Measurements from ENCODE around the gene TMED6.

Gene TMED6

GRCh38 chr16:69368866-69369265, 17.3 kb upstream of the TMED6 start:
- no peaks in the 10 kb centered on the region for H4K20me1 ChIP-seq (ENCODE audit: low read depth, low read length)
- no peaks in the 10 kb centered on the region for H3K79me2 ChIP-seq (ENCODE audit: insufficient read depth, low read length)
- H3F3A ChIP-seq (ENCODE audit: insufficient read depth), result 0 out of 2 replicates have a peak, but pooled peaks cover 6% of the 10 kb centered on the region
- no peak for TF ChIP-seq EZH2phosphoT487 (conservative IDR thresholded peaks at IDR 0.05; ENCODE audit: low read length)
- TF ChIP-seq CTCF (IDR thresholded peaks at IDR 0.05; ENCODE audit: insufficient read depth, low read length, poor library complexity, severe bottlenecking), result no peak
- H3K27me3 ChIP-seq (ENCODE audit: low read length), result no peaks in the 10 kb centered on the region
- peaks cover 15% of the 10 kb centered on the region for H3K36me3 ChIP-seq (ENCODE audit: low read length)
- H3K4me3 ChIP-seq (ENCODE audit: insufficient read depth, low read length, poor library complexity, severe bottlenecking), result no peak overlapping the region
- H3K9me2 ChIP-seq (replicated peaks; ENCODE audit: insufficient read depth, low read length), result no peaks in the 10 kb centered on the region
- H3K4me2 ChIP-seq (ENCODE audit: low read depth, low read length, poor library complexity, severe bottlenecking), result no peak overlapping the region
- no peak overlapping the region for H3K27ac ChIP-seq (ENCODE audit: low read depth, low read length)
- H2AFZ ChIP-seq (ENCODE audit: low read depth, low read length, severe bottlenecking), result no peak overlapping the region
- H3K9me3 ChIP-seq (ENCODE audit: insufficient read depth, low read length), result no peaks in the 10 kb centered on the region
- H3K9ac ChIP-seq (ENCODE audit: low read length), result no peak overlapping the region

- H3K36me3 ChIP-seq (ENCODE audit: low read length), result peaks cover 15% of the 10 kb centered on the region
- TF ChIP-seq CTCF (IDR thresholded peaks at IDR 0.05; ENCODE audit: insufficient read depth, low read length, poor library complexity, severe bottlenecking) (no peak), EZH2phosphoT487 (conservative IDR thresholded peaks at IDR 0.05; ENCODE audit: low read length) (no peak)
Observed at GRCh38 chr16:69367980-69368379, 16.4 kb upstream of the TMED6 start.

GRCh38 chr16:69366431-69366830, 14.8 kb upstream of the TMED6 start:
- Histone ChIP-seq H2AFZ (ENCODE audit: low read depth, low read length, severe bottlenecking) (no peak overlapping the region), H3K27me3 (ENCODE audit: low read length) (no peaks in the 10 kb centered on the region), H3F3A (ENCODE audit: insufficient read depth) (no peaks in the 10 kb centered on the region), H3K27ac (ENCODE audit: low read depth, low read length) (no peak overlapping the region), H3K79me2 (ENCODE audit: insufficient read depth, low read length) (no peaks in the 10 kb centered on the region), H3K4me2 (ENCODE audit: low read depth, low read length, poor library complexity, severe bottlenecking) (no peak overlapping the region), H3K4me3 (ENCODE audit: insufficient read depth, low read length, poor library complexity, severe bottlenecking) (no peak overlapping the region), H3K9ac (ENCODE audit: low read length) (no peak overlapping the region), H4K20me1 (ENCODE audit: low read depth, low read length) (no peaks in the 10 kb centered on the region), H3K9me3 (ENCODE audit: insufficient read depth, low read length) (no peaks in the 10 kb centered on the region), H3K36me3 (ENCODE audit: low read length) (peaks cover 15% of the 10 kb centered on the region), H3K9me2 (replicated peaks; ENCODE audit: insufficient read depth, low read length) (no peaks in the 10 kb centered on the region)
- TF ChIP-seq EZH2phosphoT487 (conservative IDR thresholded peaks at IDR 0.05; ENCODE audit: low read length) (no peak), CTCF (IDR thresholded peaks at IDR 0.05; ENCODE audit: insufficient read depth, low read length, poor library complexity, severe bottlenecking) (no peak)

More at GRCh38 chr16:69367980-69368379, 16.4 kb upstream of the TMED6 start:
- Histone ChIP-seq H4K20me1 (ENCODE audit: low read depth, low read length) (no peaks in the 10 kb centered on the region), H3K4me2 (ENCODE audit: low read depth, low read length, poor library complexity, severe bottlenecking) (no peak overlapping the region), H3K27me3 (ENCODE audit: low read length) (no peaks in the 10 kb centered on the region), H3K79me2 (ENCODE audit: insufficient read depth, low read length) (no peaks in the 10 kb centered on the region), H3K9me2 (replicated peaks; ENCODE audit: insufficient read depth, low read length) (no peaks in the 10 kb centered on the region), H3K9ac (ENCODE audit: low read length) (no peak overlapping the region), H3F3A (ENCODE audit: insufficient read depth) (0 out of 2 replicates have a peak, but pooled peaks cover 6% of the 10 kb centered on the region), H3K4me3 (ENCODE audit: insufficient read depth, low read length, poor library complexity, severe bottlenecking) (no peak overlapping the region), H3K27ac (ENCODE audit: low read depth, low read length) (no peak overlapping the region), H2AFZ (ENCODE audit: low read depth, low read length, severe bottlenecking) (no peak overlapping the region), H3K9me3 (ENCODE audit: insufficient read depth, low read length) (no peaks in the 10 kb centered on the region)

Measured in SU-DHL-6 (cell line).